ENCODE data around the gene ASCC1. TPM values are rescaled to one million over a fixed set of nuclear protein-coding genes. Genes with fewer than 3 reads are reported as not detected.
A peak's percentile ranks its signal among the peaks of the same experiment; 100 is the strongest.
"Not testable (repeated sequence)": the region's sequence is repeated elsewhere in the genome, so short reads cannot be mapped to it uniquely, and the experiment has no call there.

Gene ASCC1
- total RNA-seq, 1 donor from 2014 or later, result 35.4 TPM

- ATAC-seq (no peak), DNase-seq (ENCODE audit: missing footprints) (no peak)
- intact Hi-C loops (cut with DNase I), result no loop called here
Measured at GRCh38 chr10:72251635-72252034, 35.6 kb upstream of the ASCC1 start.

GRCh38 chr10:72250666-72251065 is 34.6 kb upstream of the ASCC1 start:
- ATAC-seq (peak; percentile 59), DNase-seq (ENCODE audit: missing footprints) (peak; percentile 83)
- intact Hi-C loops (cut with DNase I), result no loop called here

DNA sequence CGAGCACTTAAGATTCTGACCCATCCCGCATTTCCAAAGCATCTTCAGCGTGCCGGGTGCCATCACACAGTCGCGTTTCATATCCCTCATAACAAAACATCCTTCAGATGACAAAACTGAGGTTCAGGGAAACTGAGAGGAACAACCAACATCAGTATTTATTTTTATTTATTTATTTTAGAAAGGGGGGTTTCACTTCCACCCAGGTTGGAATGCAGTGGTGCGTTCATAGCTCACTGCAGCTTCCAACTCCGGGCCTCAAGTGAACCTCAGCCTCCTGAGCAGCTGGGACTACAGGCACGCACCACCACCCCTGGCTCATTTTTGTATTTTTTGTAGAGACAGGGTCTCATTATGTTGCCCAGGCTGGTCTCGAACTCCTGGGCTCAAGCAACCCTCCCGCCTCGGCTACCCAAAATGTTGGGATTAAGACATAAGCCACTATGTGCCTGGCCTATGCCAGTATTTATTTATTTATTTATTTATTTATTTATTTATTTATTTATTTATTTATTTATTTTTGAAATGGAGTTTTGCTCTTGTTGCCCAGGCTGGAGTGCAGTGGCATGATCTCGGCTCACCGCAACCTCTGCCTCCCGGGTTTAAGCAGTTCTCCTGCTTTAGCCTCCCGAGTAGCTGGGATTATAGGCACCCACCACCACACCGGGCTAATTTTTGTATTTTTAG is 33.2 kb upstream of the ASCC1 start:
- peak; percentile 27 for DNase-seq (ENCODE audit: missing footprints)
- ATAC-seq, result not testable (repeated sequence)
- intact Hi-C loops (cut with DNase I), result loop anchor here (2.0 to 10.0 kb wide), 3 partner anchors 23 to 285 kb away; partner anchors contain the start of genes CHST3 and DDIT4

GRCh38 chr10:72248468-72249151 is 32.5 kb upstream of the ASCC1 start:
- ATAC-seq (peak; percentile 85), DNase-seq (ENCODE audit: missing footprints) (peak; percentile 89)
- intact Hi-C loops (cut with DNase I), result loop anchor here (2.0 to 10.0 kb wide), 3 partner anchors 24 to 284 kb away; partner anchors contain the start of genes CHST3 and DDIT4

- ATAC-seq, result no peak
Measured at GRCh38 chr10:72245949-72246525, 30.0 kb upstream of the ASCC1 start.

GRCh38 chr10:72244573-72245038 is 28.5 kb upstream of the ASCC1 start:
- intact Hi-C loops (cut with DNase I), result loop anchor here (10.0 kb wide), 1 partner anchor 280 kb away; the partner anchor contains the start of gene CHST3

More at GRCh38 chr10:72245949-72246525, 30.0 kb upstream of the ASCC1 start:
- intact Hi-C loops (cut with DNase I), result loop anchor here (10.0 kb wide), 1 partner anchor 281 kb away; the partner anchor contains the start of gene CHST3
- DNase-seq (ENCODE audit: missing footprints), result no peak

GRCh38 chr10:72243822-72244437 is 27.9 kb upstream of the ASCC1 start:
- ATAC-seq, result peak; percentile 71
- intact Hi-C loops (cut with DNase I), result loop anchor here (10.0 kb wide), 1 partner anchor 279 kb away; the partner anchor contains the start of gene CHST3

More at GRCh38 chr10:72244573-72245038, 28.5 kb upstream of the ASCC1 start:
- DNase-seq (ENCODE audit: missing footprints), result no peak
- ATAC-seq, result no peak

GRCh38 chr10:72242675-72243074 is 26.6 kb upstream of the ASCC1 start:
- DNase-seq (ENCODE audit: missing footprints) (peak; percentile 76), ATAC-seq (peak; percentile 75)
- intact Hi-C loops (cut with DNase I), result loop anchor here (10.0 kb wide), 1 partner anchor 278 kb away; the partner anchor contains the start of gene CHST3

More at GRCh38 chr10:72243822-72244437, 27.9 kb upstream of the ASCC1 start:
- peak; percentile 77 for DNase-seq (ENCODE audit: missing footprints)

DNA sequence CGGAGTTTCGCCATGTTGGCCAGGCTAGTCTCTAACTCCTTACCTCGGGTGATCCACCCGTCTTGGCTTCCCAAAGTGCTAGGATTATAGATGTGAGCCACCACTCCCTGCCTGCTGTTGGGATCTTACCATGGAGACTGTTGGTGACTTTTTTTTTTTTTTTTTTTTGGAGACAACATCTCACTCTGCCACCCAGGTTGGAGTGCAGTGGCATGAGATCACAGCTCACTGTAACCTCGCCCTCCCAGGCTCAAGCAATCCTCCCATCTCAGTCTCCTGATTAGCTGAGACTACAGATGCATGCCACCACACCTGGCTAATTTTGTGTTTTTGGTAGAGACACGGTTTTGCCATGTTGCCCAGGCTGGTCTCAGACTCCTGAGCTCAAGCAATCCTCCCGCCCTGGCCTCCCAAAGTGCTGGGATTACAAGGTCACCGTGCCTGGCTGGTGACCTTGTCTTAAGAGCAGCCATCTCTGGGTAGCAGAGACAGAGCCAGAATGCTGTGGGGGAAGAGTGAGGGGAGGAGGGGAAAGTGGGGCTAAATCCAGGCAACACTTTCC is 25.7 kb upstream of the ASCC1 start:
- ATAC-seq (no peak), DNase-seq (ENCODE audit: missing footprints) (no peak)
- intact Hi-C loops (cut with DNase I), result loop anchor here (10.0 kb wide), 1 partner anchor 277 kb away; the partner anchor contains the start of gene CHST3

- ATAC-seq (no peak), DNase-seq (ENCODE audit: missing footprints) (no peak)
- intact Hi-C loops (cut with DNase I), result loop anchor here (10.0 kb wide), 1 partner anchor 276 kb away; the partner anchor contains the start of gene CHST3
Measured at GRCh38 chr10:72240371-72240770, 24.3 kb upstream of the ASCC1 start.

- ATAC-seq, result no peak
- intact Hi-C loops (cut with DNase I), result no loop called here
Measured at GRCh38 chr10:72239409-72239808, 23.3 kb upstream of the ASCC1 start.

GRCh38 chr10:72238392-72239175 is 22.5 kb upstream of the ASCC1 start:
- intact Hi-C loops (cut with DNase I), result no loop called here
- ATAC-seq (no peak), DNase-seq (ENCODE audit: missing footprints) (no peak)

More at GRCh38 chr10:72239409-72239808, 23.3 kb upstream of the ASCC1 start:
- DNase-seq (ENCODE audit: missing footprints), result no peak

DNA sequence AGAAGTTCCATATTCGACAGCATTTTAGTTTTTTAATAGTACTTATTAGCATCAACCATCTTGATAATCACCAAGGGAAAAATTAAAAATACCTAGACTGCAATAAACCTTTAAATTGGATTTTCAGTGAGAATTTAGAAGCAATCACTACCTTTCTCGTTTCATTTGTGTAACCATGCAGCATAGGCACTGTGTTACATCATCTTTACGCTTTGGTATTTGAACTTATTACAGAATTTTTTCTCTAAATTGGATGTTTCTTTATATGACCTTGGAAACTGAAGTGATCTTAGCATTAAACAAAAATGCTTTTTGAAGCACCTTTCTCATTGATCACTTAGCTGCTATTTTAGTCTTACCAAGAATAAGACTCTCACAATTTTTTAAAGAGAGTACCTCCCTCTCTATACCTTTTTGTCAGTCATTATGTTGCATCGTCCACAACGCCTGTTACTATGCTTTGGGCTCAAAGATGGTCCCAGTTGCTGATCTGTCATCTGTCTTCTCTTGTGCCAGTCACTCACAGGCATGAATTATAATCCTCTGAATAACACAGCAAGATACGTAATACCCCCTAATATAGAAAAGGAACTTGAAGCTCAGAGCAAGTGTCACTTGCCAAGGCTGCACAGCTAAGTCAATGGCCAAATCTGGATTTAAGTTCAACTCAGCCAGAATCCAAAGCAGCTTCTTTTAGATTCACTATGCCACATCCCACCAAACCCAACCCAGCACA is 19.6 kb upstream of the ASCC1 start:
- intact Hi-C loops (cut with DNase I), result no loop called here
- peak; percentile 58 for ATAC-seq
- no peak for DNase-seq (ENCODE audit: missing footprints)

DNA sequence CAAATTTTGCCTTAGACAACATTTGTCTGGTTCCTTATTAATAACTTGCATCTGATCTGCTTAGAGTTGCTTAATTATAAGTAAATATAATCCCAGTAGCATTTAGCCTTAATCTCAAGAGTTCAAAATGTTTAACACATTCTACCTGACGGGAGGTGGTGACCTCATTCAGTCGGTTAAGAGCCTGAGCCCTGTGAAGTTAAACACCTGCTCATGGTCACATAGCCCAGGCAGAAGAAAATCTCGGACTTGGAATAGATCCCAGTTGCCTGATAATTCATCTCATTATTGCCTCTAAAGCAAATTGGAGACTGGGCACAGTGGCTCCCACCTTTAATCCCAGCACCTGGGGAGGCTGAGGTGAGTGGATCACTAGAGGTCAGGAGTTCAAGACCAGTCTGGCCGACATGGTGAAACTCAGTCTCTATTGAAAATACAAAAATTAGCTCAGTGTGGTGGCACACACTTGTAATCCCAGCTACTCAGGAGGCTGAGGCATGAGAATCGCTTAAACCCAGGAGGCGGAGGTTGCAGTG is 18.6 kb upstream of the ASCC1 start:
- no peak for ATAC-seq
- intact Hi-C loops (cut with DNase I), result no loop called here

GRCh38 chr10:72233621-72234020 is 17.5 kb upstream of the ASCC1 start:
- ATAC-seq (no peak), DNase-seq (ENCODE audit: missing footprints) (no peak)
- intact Hi-C loops (cut with DNase I), result no loop called here

More for the DNA sequence above, 18.6 kb upstream of the ASCC1 start:
- no peak for DNase-seq (ENCODE audit: missing footprints)

Data from Right ventricle myocardium inferior (tissue), 1 donor.